Astrocyte (in vitro differentiated cells and primary cell): ENCODE results near the gene MTHFS. TPM values are rescaled to one million over a fixed set of nuclear protein-coding genes. Genes with fewer than 3 reads are reported as not detected.

Source experiments
- total RNA-seq: library from RNA; stranded (reverse); gene quantifications from 2 replicates; pipeline ENCODE4 v1.2.1, GENCODE V29; 2021

The MTHFS gene
- total RNA-seq, 1 donor from 2014 or later, result 20.0 TPM

Other genes with a start within 250 kb of the MTHFS start
- gene BCL2A1, start 74.2 kb upstream of the MTHFS start, total RNA-seq, result not detected in 2 replicates
- gene ZFAND6, start 162.7 kb upstream of the MTHFS start, total RNA-seq, result 65.6 and 70.0 TPM in 2 replicates